Loucy (cell line): ENCODE data around the gene MPZL1.

Experiments
- H2AFZ ChIP-seq: fragments of 200-600 bp; sonication (generic); 2 replicates; pipeline ENCODE4 v1.6.0; 2016; ENCODE audit warnings: antibody characterized with exemption, mild to moderate bottlenecking, low read length, moderate library complexity
- H3F3A ChIP-seq: fragments of 200-600 bp; 2 replicates; pipeline ENCODE4 v1.6.0; 2016; ENCODE audit warnings: antibody characterized with exemption, low read depth, mild to moderate bottlenecking
- H3K27me3 ChIP-seq: fragments of 200-600 bp; sonication (generic); 2 replicates; pipeline ENCODE4 v1.6.1; 2014; ENCODE audit warnings: low read length, mild to moderate bottlenecking; ENCODE audit not compliant: insufficient read depth, poor library complexity, severe bottlenecking
- H3K36me3 ChIP-seq: fragments of 200-600 bp; sonication (generic); 2 replicates; pipeline ENCODE4 v1.6.1; 2016; ENCODE audit warnings: low read length; ENCODE audit not compliant: insufficient read depth
- H3K4me1 ChIP-seq: fragments of 200-600 bp; sonication (generic); 2 replicates; pipeline ENCODE4 v1.5.1; 2014; ENCODE audit warnings: low read length, mild to moderate bottlenecking; ENCODE audit not compliant: insufficient read depth, poor library complexity, severe bottlenecking
- H3K4me2 ChIP-seq: fragments of 200-600 bp; sonication (generic); 2 replicates; pipeline ENCODE4 v1.6.0; 2014; ENCODE audit warnings: antibody characterized with exemption, low read length, low read depth, mild to moderate bottlenecking; ENCODE audit not compliant: poor library complexity, severe bottlenecking
- H3K4me3 ChIP-seq: fragments of 200-600 bp; sonication (generic); 2 replicates; pipeline ENCODE4 v1.5.1; 2014; ENCODE audit warnings: low read length, mild to moderate bottlenecking, mixed read lengths; ENCODE audit not compliant: poor library complexity, severe bottlenecking
- H3K79me2 ChIP-seq: fragments of 200-600 bp; sonication (generic); 2 replicates; pipeline ENCODE4 v1.6.1; 2014; ENCODE audit warnings: low read length; ENCODE audit not compliant: insufficient read depth
- H3K9ac ChIP-seq: fragments of 200-600 bp; sonication (generic); 2 replicates; pipeline ENCODE4 v1.6.0; 2014; ENCODE audit warnings: mild to moderate bottlenecking, low read depth, low read length, moderate library complexity; ENCODE audit not compliant: poor library complexity, severe bottlenecking
- H3K9me2 ChIP-seq: fragments of 200-600 bp; sonication (generic); replicated peaks from 2 replicates; pipeline ENCODE4 v1.6.1; 2016; ENCODE audit warnings: low read depth, low read length, mixed read lengths
- H3K9me3 ChIP-seq: fragments of 200-600 bp; sonication (generic); 2 replicates; pipeline ENCODE4 v1.6.1; 2014; ENCODE audit warnings: mild to moderate bottlenecking, antibody characterized with exemption, low read length, low read depth; ENCODE audit not compliant: insufficient read depth
- H4K20me1 ChIP-seq: fragments of 200-600 bp; sonication (generic); 2 replicates; pipeline ENCODE4 v1.6.0; 2014; ENCODE audit warnings: antibody characterized with exemption, low read length, mild to moderate bottlenecking; ENCODE audit not compliant: insufficient read depth, poor library complexity, severe bottlenecking
- EZH2phosphoT487 ChIP-seq: fragments of 200-600 bp; IDR thresholded peaks from 2 replicates; pipeline ENCODE4 v1.6.1; 2018; ENCODE audit warnings: antibody characterized with exemption, mild to moderate bottlenecking, moderate library complexity, borderline replicate concordance
- TF ChIP-seq, protein P1 (sequence below): fragments of 200-600 bp; sonication (generic); conservative IDR thresholded peaks from 2 replicates; pipeline ENCODE4 v1.5.1; 2014; ENCODE audit warnings: mild to moderate bottlenecking, antibody characterized with exemption, low read length

The MPZL1 gene

DNA sequence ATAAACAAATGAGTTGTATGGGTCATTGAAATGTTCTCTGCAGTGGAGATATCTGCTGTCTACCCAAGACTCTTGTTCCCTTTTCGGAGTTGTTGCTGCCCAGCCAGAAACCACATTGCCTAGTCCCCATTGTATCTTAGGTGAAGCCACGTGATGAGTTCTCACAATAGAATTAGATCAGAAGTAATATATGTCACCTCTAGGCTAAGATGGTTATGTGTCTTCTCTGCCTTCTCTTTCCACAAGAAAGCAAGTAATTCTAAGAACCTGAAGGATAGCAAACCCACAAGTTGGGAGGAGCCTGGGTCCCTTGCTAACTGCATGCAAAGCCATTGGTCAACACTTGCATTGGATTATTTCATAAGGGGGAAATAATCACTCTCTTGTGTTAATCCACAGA lies 115.5 kb downstream of the MPZL1 start:
- no peaks in the 10 kb centered on the region for H3K9me2 ChIP-seq

DNA sequence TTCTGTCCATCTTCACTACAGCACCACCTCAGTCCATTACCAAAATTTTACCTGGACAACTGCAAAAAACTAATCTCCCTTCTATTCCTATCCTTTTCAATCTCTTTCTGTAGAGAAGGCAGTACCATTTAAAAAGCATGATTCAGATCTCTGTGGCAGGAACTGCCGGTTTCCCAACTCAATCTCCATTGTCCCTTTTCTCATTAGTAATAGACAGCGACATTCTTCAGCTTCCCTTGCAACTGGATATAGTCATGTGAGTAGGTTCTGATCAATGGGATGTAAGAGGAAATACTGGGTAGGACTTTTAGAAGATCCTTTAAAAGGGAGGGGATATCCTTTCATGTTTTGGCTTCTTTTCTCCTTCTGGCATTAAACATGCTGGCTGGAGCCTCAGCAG lies 117.2 kb downstream of the MPZL1 start:
- H3K27me3 ChIP-seq = no peaks in the 10 kb centered on the region
- no peaks in the 10 kb centered on the region for H3K9me3 ChIP-seq
- no peaks in the 10 kb centered on the region for H4K20me1 ChIP-seq
- H3K9me2 ChIP-seq = no peaks in the 10 kb centered on the region
- TF ChIP-seq, protein P1, sequence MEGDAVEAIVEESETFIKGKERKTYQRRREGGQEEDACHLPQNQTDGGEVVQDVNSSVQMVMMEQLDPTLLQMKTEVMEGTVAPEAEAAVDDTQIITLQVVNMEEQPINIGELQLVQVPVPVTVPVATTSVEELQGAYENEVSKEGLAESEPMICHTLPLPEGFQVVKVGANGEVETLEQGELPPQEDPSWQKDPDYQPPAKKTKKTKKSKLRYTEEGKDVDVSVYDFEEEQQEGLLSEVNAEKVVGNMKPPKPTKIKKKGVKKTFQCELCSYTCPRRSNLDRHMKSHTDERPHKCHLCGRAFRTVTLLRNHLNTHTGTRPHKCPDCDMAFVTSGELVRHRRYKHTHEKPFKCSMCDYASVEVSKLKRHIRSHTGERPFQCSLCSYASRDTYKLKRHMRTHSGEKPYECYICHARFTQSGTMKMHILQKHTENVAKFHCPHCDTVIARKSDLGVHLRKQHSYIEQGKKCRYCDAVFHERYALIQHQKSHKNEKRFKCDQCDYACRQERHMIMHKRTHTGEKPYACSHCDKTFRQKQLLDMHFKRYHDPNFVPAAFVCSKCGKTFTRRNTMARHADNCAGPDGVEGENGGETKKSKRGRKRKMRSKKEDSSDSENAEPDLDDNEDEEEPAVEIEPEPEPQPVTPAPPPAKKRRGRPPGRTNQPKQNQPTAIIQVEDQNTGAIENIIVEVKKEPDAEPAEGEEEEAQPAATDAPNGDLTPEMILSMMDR = no peak
- TF ChIP-seq EZH2phosphoT487 = no peak
- H3K4me1 ChIP-seq = no peaks in the 10 kb centered on the region
- H3K4me3 ChIP-seq = no peak overlapping the region
- H3K36me3 ChIP-seq = no peaks in the 10 kb centered on the region
- no peak overlapping the region for H2AFZ ChIP-seq
- H3K4me2 ChIP-seq = no peak overlapping the region
- H3K9ac ChIP-seq = no peak overlapping the region
- H3K79me2 ChIP-seq = no peaks in the 10 kb centered on the region
- no peaks in the 10 kb centered on the region for H3F3A ChIP-seq

More for the DNA sequence above, 115.5 kb downstream of the MPZL1 start:
- Histone ChIP-seq H3K4me2 (no peak overlapping the region), H3K36me3 (no peaks in the 10 kb centered on the region), H2AFZ (no peak overlapping the region), H3K79me2 (no peaks in the 10 kb centered on the region), H3F3A (no peaks in the 10 kb centered on the region), H3K4me3 (no peak overlapping the region), H3K4me1 (no peaks in the 10 kb centered on the region), H3K9me3 (no peaks in the 10 kb centered on the region), H4K20me1 (no peaks in the 10 kb centered on the region), H3K9ac (no peak overlapping the region), H3K27me3 (no peaks in the 10 kb centered on the region)
- TF ChIP-seq, protein P1 = no peak
- TF ChIP-seq EZH2phosphoT487 = no peak
